B cell (primary cell): Measurements from ENCODE around the gene CRACR2A.

Experiments used
- EZH2 ChIP-seq: IDR thresholded peaks from 2 replicates; pipeline ENCODE4 v1.6.1; 2012; ENCODE audit warnings: borderline replicate concordance, low read depth, mild to moderate bottlenecking, moderate library complexity, low read length; ENCODE audit not compliant: insufficient read depth, poor library complexity, severe bottlenecking
- TF ChIP-seq, protein P1 (sequence below): fragments of 200-600 bp; IDR thresholded peaks from one replicate; pipeline ENCODE4 v1.8.0; 2022; ENCODE audit warnings: antibody characterized with exemption, mild to moderate bottlenecking

DNA sequence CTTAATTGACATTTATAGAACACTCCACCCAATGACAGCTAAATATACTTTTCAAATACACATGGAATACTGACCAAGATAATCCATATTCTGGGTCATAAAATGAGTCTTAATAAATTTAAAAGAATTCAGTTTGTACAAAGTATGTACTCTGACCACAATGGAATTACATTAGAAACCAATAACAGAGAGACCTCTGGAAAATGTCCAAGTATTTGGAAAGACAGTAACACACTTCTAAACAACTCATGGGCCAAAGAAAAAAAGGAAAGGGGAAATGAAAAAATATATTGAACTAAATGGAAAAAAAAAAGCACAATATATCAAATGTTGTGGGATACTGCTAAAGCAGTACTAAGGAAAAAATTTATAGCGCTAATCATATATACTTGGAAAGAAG lies 52.0 kb downstream of the CRACR2A start:
- TF ChIP-seq, protein P1, sequence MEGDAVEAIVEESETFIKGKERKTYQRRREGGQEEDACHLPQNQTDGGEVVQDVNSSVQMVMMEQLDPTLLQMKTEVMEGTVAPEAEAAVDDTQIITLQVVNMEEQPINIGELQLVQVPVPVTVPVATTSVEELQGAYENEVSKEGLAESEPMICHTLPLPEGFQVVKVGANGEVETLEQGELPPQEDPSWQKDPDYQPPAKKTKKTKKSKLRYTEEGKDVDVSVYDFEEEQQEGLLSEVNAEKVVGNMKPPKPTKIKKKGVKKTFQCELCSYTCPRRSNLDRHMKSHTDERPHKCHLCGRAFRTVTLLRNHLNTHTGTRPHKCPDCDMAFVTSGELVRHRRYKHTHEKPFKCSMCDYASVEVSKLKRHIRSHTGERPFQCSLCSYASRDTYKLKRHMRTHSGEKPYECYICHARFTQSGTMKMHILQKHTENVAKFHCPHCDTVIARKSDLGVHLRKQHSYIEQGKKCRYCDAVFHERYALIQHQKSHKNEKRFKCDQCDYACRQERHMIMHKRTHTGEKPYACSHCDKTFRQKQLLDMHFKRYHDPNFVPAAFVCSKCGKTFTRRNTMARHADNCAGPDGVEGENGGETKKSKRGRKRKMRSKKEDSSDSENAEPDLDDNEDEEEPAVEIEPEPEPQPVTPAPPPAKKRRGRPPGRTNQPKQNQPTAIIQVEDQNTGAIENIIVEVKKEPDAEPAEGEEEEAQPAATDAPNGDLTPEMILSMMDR = no peak
- no peak for TF ChIP-seq EZH2
